H1 (cell line): ENCODE measurements around the gene PHC1. TPM values are rescaled to one million over a fixed set of nuclear protein-coding genes. Genes with fewer than 3 reads are reported as not detected.

Source experiments
- CTCF ChIA-PET: fragments of 300-600 bp; sonication (Branson Sonifier 250); formaldehyde crosslinking; loops from one replicate; lab custom pipeline; 2021; ENCODE audit not compliant: partially characterized antibody; lab: Charles Lee
- POLR2A ChIA-PET: fragments of 300-600 bp; sonication (Branson Sonifier 250); formaldehyde crosslinking; loops from one replicate; lab custom pipeline; 2021; ENCODE audit warnings: inconsistent platforms; ENCODE audit not compliant: partially characterized antibody; lab: Charles Lee
- DNase-seq, 2 experiments: peaks; one replicate each; pipeline versions ENCODE4 v3.0.0 to v3.0.0-alpha.2; 2010 to 2022; ENCODE audit warnings: low spot score in 2 of 2, low read depth in 1 of 2, mixed read lengths in 1 of 2
- FAIRE-seq: peaks from 2 replicates; lab custom pipeline; 2011; peaks lifted over from hg19 to GRCh38; lab: Jason Lieb, UNC
- H2AFZ ChIP-seq: 2 replicates; pipeline ENCODE4 v1.8.1; 2012; ENCODE audit warnings: low read length, inconsistent platforms
- H2AK5ac ChIP-seq: 2 replicates; pipeline ENCODE4 v1.6.1; 2013; ENCODE audit warnings: low read depth, low read length
- H2BK120ac ChIP-seq: replicated peaks from 2 replicates; pipeline ENCODE3; 2013; ENCODE audit warnings: low read depth, low read length, inconsistent platforms
- H2BK12ac ChIP-seq: 2 replicates; pipeline ENCODE4 v1.6.1; 2013; ENCODE audit warnings: low read depth, low read length
- H2BK15ac ChIP-seq: 2 replicates; pipeline ENCODE4 v1.6.1; 2013; ENCODE audit warnings: low read length
- H2BK20ac ChIP-seq: 2 replicates; pipeline ENCODE4 v1.6.1; 2013; ENCODE audit warnings: low read length
- H2BK5ac ChIP-seq: 2 replicates; pipeline ENCODE4 v1.6.1; 2013; ENCODE audit warnings: low read depth, low read length
- H3K14ac ChIP-seq: 2 replicates; pipeline ENCODE4 v1.6.1; 2013; ENCODE audit warnings: inconsistent platforms; ENCODE audit not compliant: insufficient read length
- H3K18ac ChIP-seq: 2 replicates; pipeline ENCODE4 v1.6.1; 2013; ENCODE audit warnings: low read length; ENCODE audit errors: extremely low read depth
- H3K23ac ChIP-seq: 2 replicates; pipeline ENCODE4 v1.6.1; 2013; ENCODE audit warnings: inconsistent platforms; ENCODE audit not compliant: insufficient read length
- H3K23me2 ChIP-seq: 2 replicates; pipeline ENCODE4 v1.6.1; 2013; ENCODE audit warnings: low read depth, low read length
- H3K27ac ChIP-seq: 2 replicates; pipeline ENCODE4 v1.6.1; 2011; ENCODE audit warnings: low read depth, low read length, inconsistent platforms
- H3K27me3 ChIP-seq, 4 experiments: replicated peaks in 1 of 4; 1 replicate in 1 of 4; 2 replicates in 3 of 4; pipeline versions ENCODE4 v1.6.1 to v1.8.1; 2011 to 2013; ENCODE audit warnings: low read length in 3 of 4, mild to moderate bottlenecking in 3 of 4, inconsistent platforms in 2 of 4, mixed read lengths in 2 of 4, moderate library complexity in 1 of 4; ENCODE audit not compliant: control insufficient read depth in 3 of 4, insufficient read depth in 3 of 4; ENCODE audit errors: extremely low read depth in 1 of 4
- H3K36me3 ChIP-seq, 4 experiments: 2 replicates each; pipeline versions ENCODE4 v1.6.1 to v1.8.1; 2011 to 2013; ENCODE audit warnings: mild to moderate bottlenecking in 4 of 4, low read length in 3 of 4, moderate library complexity in 2 of 4, control low read depth in 1 of 4, inconsistent platforms in 1 of 4; ENCODE audit not compliant: insufficient read depth in 4 of 4, control insufficient read depth in 2 of 4
- H3K4ac ChIP-seq: replicated peaks from 2 replicates; pipeline ENCODE3; 2013; ENCODE audit warnings: low read length, low read depth, mixed read lengths, inconsistent platforms; ENCODE audit not compliant: insufficient read length
- H3K4me1 ChIP-seq, 4 experiments: replicated peaks in 1 of 4; 1 replicate in 1 of 4; 2 replicates in 3 of 4; pipeline versions ENCODE4 v1.6.1 to v1.8.1; 2011 to 2013; ENCODE audit warnings: low read length in 3 of 4, inconsistent platforms in 2 of 4, mixed read lengths in 1 of 4; ENCODE audit not compliant: insufficient read depth in 4 of 4, control insufficient read depth in 3 of 4
- H3K4me2 ChIP-seq, 2 experiments: 2 replicates each; pipeline versions ENCODE4 v1.6.1 to v1.8.1; 2011 to 2013; ENCODE audit warnings: low read depth in 2 of 2, low read length in 2 of 2, control low read depth in 1 of 2, inconsistent platforms in 1 of 2, mild to moderate bottlenecking in 1 of 2; ENCODE audit not compliant: insufficient read depth in 1 of 2
- H3K4me3 ChIP-seq, 4 experiments: fragments of 200-600, 300-600 bp in 1 of 4; sonication (generic), shearing (Covaris generic), sonication (Bioruptor Twin) in 1 of 4; 2 replicates each; pipeline versions ENCODE4 v1.5.1 to v1.8.1; 2011 to 2016; ENCODE audit warnings: low read length in 4 of 4, low read depth in 3 of 4, control low read depth in 2 of 4, inconsistent platforms in 2 of 4, mild to moderate bottlenecking in 2 of 4, mixed read lengths in 1 of 4, moderate library complexity in 1 of 4; ENCODE audit not compliant: insufficient read depth in 2 of 4; ENCODE audit errors: extremely low read depth in 1 of 4
- H3K56ac ChIP-seq: replicated peaks from 2 replicates; pipeline ENCODE3; 2013; ENCODE audit warnings: low read depth, mild to moderate bottlenecking, mixed read lengths, low read length, inconsistent platforms; ENCODE audit not compliant: insufficient read length
- H3K79me1 ChIP-seq: 2 replicates; pipeline ENCODE4 v1.6.1; 2013; ENCODE audit warnings: low read depth, low read length, control low read depth
- H3K79me2 ChIP-seq, 2 experiments: 2 replicates each; pipeline versions ENCODE4 v1.6.1 to v1.8.1; 2012 to 2013; ENCODE audit warnings: low read length in 2 of 2, mild to moderate bottlenecking in 2 of 2, inconsistent platforms in 1 of 2; ENCODE audit not compliant: insufficient read depth in 2 of 2, control insufficient read depth in 1 of 2
- H3K9ac ChIP-seq, 4 experiments: replicated peaks in 1 of 4; 1 replicate in 1 of 4; 2 replicates in 3 of 4; pipeline versions ENCODE4 v1.6.1 to v1.8.1; 2011 to 2013; ENCODE audit warnings: low read depth in 3 of 4, low read length in 3 of 4, control low read depth in 2 of 4, mild to moderate bottlenecking in 2 of 4, moderate library complexity in 2 of 4, inconsistent platforms in 1 of 4; ENCODE audit errors: extremely low read depth in 1 of 4
- H3K9me3 ChIP-seq, 2 experiments: 2 replicates each; pipeline versions ENCODE4 v1.6.1 to v1.8.1; 2012 to 2013; ENCODE audit warnings: mild to moderate bottlenecking in 2 of 2, moderate library complexity in 2 of 2, control low read depth in 1 of 2, inconsistent platforms in 1 of 2, low read depth in 1 of 2, low read length in 1 of 2, mixed read lengths in 1 of 2; ENCODE audit not compliant: insufficient read depth in 2 of 2
- H4K20me1 ChIP-seq, 2 experiments: replicated peaks in 1 of 2; 2 replicates each; pipeline versions ENCODE3 to v1.8.1; 2011 to 2013; ENCODE audit warnings: inconsistent platforms in 2 of 2, low read length in 2 of 2, mild to moderate bottlenecking in 1 of 2; ENCODE audit not compliant: insufficient read depth in 2 of 2, control insufficient read depth in 1 of 2
- H4K5ac ChIP-seq: 2 replicates; pipeline ENCODE4 v1.6.1; 2013; ENCODE audit warnings: low read length, low read depth, mixed read lengths, inconsistent platforms; ENCODE audit not compliant: insufficient read length
- H4K8ac ChIP-seq: 2 replicates; pipeline ENCODE4 v1.8.0; 2013; ENCODE audit warnings: mild to moderate bottlenecking, moderate library complexity, low read length, inconsistent platforms; ENCODE audit not compliant: insufficient read depth; ENCODE audit errors: extremely low read depth
- H4K91ac ChIP-seq: replicated peaks from 2 replicates; pipeline ENCODE3; 2013; ENCODE audit warnings: low read length, mixed read lengths, inconsistent platforms; ENCODE audit not compliant: insufficient read length
- GABPA ChIP-seq: IDR thresholded peaks from 2 replicates; pipeline ENCODE4 v1.6.1; 2011; ENCODE audit warnings: mild to moderate bottlenecking, low read length, moderate library complexity, borderline replicate concordance; ENCODE audit not compliant: insufficient read depth
- KDM1A ChIP-seq: fragments of 200-600, 300-600 bp; sonication (generic); IDR thresholded peaks from 2 replicates; pipeline ENCODE4 v1.7.1; 2016; ENCODE audit warnings: mild to moderate bottlenecking, low read length, borderline replicate concordance
- POLR2A ChIP-seq, 2 experiments: IDR thresholded peaks; 1 replicate in 1 of 2; 2 replicates in 1 of 2; pipeline ENCODE4 v1.6.1; 2011; ENCODE audit warnings: low read depth in 2 of 2, low read length in 2 of 2, mild to moderate bottlenecking in 2 of 2; ENCODE audit errors: control extremely low read depth in 1 of 2
- POLR2AphosphoS5 ChIP-seq: IDR thresholded peaks from 2 replicates; pipeline ENCODE4 v1.6.1; 2011; ENCODE audit warnings: low read depth, low read length
- RBBP5 ChIP-seq: IDR thresholded peaks from 2 replicates; pipeline ENCODE4 v1.7.1; 2012; ENCODE audit warnings: low read depth, mild to moderate bottlenecking, inconsistent platforms, low read length, moderate library complexity, borderline replicate concordance
- WGBS, 2 experiments: shearing (Covaris generic) in 1 of 2; methylation state at CpG; one replicate each; pipeline versions ENCODE4 v1.1.6 to v1.1.7; 2013 to 2015; ENCODE audit warnings: low lambda C conversion rate in 2 of 2, mixed read lengths in 2 of 2, inconsistent platforms in 1 of 2, low coverage in 1 of 2, missing lambda C conversion rate in 1 of 2; ENCODE audit not compliant: insufficient replicate concordance in 2 of 2, insufficient coverage in 1 of 2, insufficient read length in 1 of 2; ENCODE audit errors: extremely low coverage in 1 of 2, missing lambda C conversion rate in 1 of 2; 5-methylcytosine and 5-hydroxymethylcytosine counted together
- polyA plus RNA-seq, 7 experiments: library from polyadenylated mRNA; depleted of rRNA in 3 of 7; stranded (reverse) in 5 of 7; unstranded in 2 of 7; fragments of >200 nt in 5 of 7; fragments of 200-250 nt in 2 of 7; gene quantifications; 1 replicate in 5 of 7; 2 replicates in 1 of 7; 4 replicates in 1 of 7; pipeline versions ENCODE4 v1.2.1 to v1.2.3, GENCODE V29; 2011 to 2013; ENCODE audit warnings: missing spikeins in 2 of 7, mixed read lengths in 2 of 7
- total RNA-seq: library from RNA; stranded (reverse); fragmentation: NEBNext Ultra II Directional; extraction: Animal tissue kit (Norgen Biotek cat#: 25700); gene quantifications from 2 replicates; pipeline ENCODE4 v1.2.1, GENCODE V29; 2021

The PHC1 gene
- total and polyA plus RNA-seq, 2 of the 8 experiments (the other 6 are each of a cell fraction or from before 2014, with no cell fraction given) = 934 to 1,655 TPM

DNA sequence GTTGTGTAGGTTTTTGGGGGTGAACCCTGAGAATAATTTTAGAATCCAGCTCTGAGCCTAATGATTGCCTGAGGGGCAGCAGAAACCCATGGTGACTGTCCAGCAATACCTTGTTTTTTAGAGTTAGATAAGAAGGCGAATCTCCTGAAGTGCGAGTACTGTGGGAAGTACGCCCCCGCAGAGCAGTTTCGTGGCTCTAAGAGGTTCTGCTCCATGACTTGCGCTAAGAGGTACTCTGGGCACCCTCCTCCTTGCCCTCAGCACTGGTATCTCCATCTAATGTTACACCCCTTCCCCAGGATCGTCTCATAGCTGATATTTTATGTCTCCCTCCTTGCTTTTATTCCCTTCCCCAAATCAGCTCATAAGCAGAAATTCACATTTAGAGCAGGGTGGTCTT lies 22.4 kb downstream of the PHC1 start:
- Histone ChIP-seq H2BK5ac (no peak overlapping the region), H3K56ac (no peak overlapping the region), H2AK5ac (no peak overlapping the region), H4K91ac (no peak overlapping the region), H3K79me2 (peaks cover 0 to 3% of the 10 kb centered on the region in 2 experiments; a peak in 1 of 4 replicates), H3K4ac (no peak overlapping the region), H3K27ac (no peak overlapping the region), H3K27me3 (no peaks in the 10 kb centered on the region), H4K20me1 (peaks cover 3 to 9% of the 10 kb centered on the region in 2 experiments), H2BK15ac (no peak overlapping the region), H2AFZ (no peak overlapping the region), H4K5ac (no peak overlapping the region), H2BK120ac (no peak overlapping the region), H3K9ac (no peak overlapping the region), H3K23ac (no peak overlapping the region), H3K4me3 (no peak overlapping the region), H3K36me3 (peaks cover 47 to 75% (median 67%) of the 10 kb centered on the region in 4 experiments), H3K4me1 (no peaks in the 10 kb centered on the region), H2BK20ac (no peak overlapping the region), H3K18ac (no peak overlapping the region), H3K14ac (no peak overlapping the region), H3K79me1 (no peaks in the 10 kb centered on the region; the same call in 1 of the 2 replicates), H3K4me2 (no peak overlapping the region), H3K9me3 (no peaks in the 10 kb centered on the region), H4K8ac (no peak overlapping the region), H2BK12ac (no peak overlapping the region), H3K23me2 (no peaks in the 10 kb centered on the region)
- DNase-seq (no peak), FAIRE-seq (no peak)
- 94% methylated on average over 7 of the region's 7 CpGs; no CpG with 5 or more reads in 1 of the 2 experiments for WGBS, 2 experiments
- peak in 1 of 2 experiments; percentile 56; a peak in 1 of 3 replicates for TF ChIP-seq POLR2A (IDR thresholded peaks at IDR 0.05; ENCODE audit: control extremely low read depth in 1 of 2, low read depth in 2 of 2, low read length in 2 of 2)
- TF ChIP-seq GABPA = no peak
- 0 out of 2 replicates have a peak, but pooled peaks have one; percentile 38 for TF ChIP-seq POLR2AphosphoS5
- no peak for TF ChIP-seq RBBP5
- TF ChIP-seq KDM1A = no peak
- ChIA-PET POLR2A (interaction anchor here (0.6 to 18.4 kb wide), 5 partner anchors 11 to 102 kb away, joined by 3 to 438 read pairs (median 4); partner anchors contain the start of genes M6PR and PHC1), CTCF (interaction anchor here (0.7 to 1.1 kb wide), 3 partner anchors 9 to 153 kb away, joined by 3 to 5 read pairs (median 3); no protein-coding TSS in a partner anchor)
